Fibroblast of skin of left biceps (primary cell): Measurements from ENCODE around the gene GSTM4.

Experiments
- DNase-seq, 2 experiments: peaks; one replicate each; pipeline ENCODE4 v3.0.0-alpha.2; 2013; ENCODE audit warnings: low read depth in 2 of 2

The GSTM4 gene

GRCh38 chr1:109655615-109656519, at the start of gene GSTM4:
Gene GSTM4 (plus strand): TSS chr1:109656099. CDS start chr1:109656390, 291 bp downstream.
- DNase-seq: no peak

DNA sequence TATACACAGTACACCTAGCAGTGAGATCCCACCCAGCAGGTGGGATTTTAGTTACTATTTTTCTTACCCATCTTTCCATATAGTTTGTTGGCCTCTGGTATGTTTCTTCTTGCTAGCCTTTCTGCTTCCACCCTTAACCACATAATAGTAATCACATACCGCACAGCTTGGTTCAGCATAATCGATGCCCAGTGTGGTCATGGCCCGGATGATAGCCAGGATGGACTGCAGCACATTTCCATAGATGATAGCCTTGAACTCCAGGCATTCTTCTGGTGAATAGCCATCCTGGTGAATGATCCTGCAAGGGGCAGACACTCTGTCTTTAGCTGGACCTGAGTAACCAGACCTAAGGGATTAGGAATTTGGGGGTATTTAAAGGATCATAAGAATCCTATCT, 46.0 kb upstream of the GSTM4 start:
- DNase-seq: no peak

- no peak for DNase-seq
These were observed 45.1 kb upstream of the GSTM4 start for GRCh38 chr1:109610609-109611307.

DNA sequence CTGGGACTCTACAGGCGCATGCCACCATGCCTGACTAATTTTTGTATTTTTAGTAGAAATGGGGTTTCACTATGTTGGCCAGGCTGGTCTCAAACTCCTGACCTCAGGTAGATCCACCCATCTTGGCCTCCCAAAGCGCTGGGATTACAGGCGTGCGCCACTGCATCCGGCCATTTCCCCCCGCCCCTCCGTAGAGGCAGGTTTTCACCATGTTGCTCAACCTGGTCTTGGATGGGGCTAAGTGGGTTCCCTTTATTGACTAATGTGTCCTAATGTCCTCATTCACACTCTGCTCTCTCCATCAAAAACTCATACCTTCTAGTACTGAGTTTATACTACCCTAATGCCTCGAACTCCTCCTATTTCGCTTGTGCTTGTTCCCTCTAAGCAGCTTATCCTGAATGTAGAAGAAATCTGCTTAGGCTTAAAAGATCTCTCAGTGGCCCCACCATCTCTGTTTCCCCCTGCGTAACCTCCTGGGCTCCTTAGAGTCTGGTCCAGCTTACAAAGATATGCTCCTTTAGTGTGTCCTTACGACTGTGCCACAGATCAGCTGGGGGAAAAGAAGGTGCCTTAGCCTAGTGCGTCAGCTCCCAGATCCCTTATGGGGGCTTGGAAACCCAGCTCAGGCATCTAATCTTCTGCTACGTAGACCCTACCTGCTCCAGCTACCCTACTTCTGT, 44.5 kb upstream of the GSTM4 start:
- DNase-seq: no peak

DNA sequence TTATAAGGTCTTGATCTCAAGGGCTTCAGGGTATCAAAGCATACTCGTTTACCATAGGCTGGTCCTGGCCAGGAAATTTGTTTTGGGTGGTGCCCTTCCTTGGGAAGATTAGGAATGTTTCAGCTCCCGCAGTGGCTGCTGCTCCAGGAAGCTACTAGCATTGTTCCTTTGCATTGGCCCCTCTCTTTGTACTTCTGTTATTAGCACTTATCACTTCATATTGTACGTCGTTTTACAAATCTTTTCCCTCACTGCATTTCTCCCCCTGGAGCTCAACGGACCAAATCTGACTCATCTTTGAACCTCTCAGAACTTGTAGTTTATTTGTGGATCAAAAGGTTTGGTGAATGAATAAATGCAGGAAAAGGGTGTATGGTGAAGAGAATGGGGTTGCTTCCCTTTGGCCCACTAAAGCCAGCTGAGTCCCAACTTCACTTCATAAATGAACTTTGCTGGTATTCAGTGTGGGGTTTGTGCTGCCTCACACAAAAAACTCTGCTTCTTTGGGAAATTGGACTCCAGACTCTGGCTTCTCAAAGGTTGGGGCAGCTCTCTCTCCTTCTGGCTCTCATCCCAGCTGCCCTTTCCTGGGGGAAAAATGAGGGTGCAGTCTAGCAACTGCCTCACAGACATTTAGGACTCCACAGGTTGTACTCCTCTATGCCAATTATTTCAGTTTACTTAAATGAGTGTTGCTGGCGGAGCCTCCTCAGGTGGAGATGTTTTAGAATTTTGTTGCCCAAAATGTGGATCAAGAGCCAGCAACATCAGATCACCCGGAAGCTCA, 42.3 kb upstream of the GSTM4 start:
- DNase-seq: no peak

DNA sequence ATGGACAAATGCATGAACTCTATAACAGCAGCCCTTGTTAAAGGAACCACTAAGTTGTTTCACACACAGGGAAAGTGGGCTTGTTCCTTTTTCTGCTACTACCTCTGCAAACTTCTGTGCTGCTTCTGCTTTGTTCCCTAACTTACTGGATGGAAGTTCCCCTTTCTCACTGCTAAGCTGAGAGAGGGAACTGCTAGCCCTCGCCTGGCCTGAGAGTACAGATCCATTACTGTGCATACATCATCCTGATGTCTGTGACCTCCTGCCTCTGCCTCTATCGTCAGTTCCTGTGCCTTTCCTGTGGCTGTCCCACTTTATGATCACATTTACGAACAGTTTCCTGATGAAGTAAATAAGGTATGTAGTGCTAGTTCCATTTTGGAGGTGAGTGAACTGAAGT, 40.0 kb upstream of the GSTM4 start:
- no peak for DNase-seq

- DNase-seq: no peak
These were observed 39.5 kb upstream of the GSTM4 start for GRCh38 chr1:109616391-109616790.

GRCh38 chr1:109617291-109617801, 38.6 kb upstream of the GSTM4 start:
- peak; percentile 66 to 69 for DNase-seq

GRCh38 chr1:109618661-109619575, 37.0 kb upstream of the GSTM4 start:
- DNase-seq: no peak

DNA sequence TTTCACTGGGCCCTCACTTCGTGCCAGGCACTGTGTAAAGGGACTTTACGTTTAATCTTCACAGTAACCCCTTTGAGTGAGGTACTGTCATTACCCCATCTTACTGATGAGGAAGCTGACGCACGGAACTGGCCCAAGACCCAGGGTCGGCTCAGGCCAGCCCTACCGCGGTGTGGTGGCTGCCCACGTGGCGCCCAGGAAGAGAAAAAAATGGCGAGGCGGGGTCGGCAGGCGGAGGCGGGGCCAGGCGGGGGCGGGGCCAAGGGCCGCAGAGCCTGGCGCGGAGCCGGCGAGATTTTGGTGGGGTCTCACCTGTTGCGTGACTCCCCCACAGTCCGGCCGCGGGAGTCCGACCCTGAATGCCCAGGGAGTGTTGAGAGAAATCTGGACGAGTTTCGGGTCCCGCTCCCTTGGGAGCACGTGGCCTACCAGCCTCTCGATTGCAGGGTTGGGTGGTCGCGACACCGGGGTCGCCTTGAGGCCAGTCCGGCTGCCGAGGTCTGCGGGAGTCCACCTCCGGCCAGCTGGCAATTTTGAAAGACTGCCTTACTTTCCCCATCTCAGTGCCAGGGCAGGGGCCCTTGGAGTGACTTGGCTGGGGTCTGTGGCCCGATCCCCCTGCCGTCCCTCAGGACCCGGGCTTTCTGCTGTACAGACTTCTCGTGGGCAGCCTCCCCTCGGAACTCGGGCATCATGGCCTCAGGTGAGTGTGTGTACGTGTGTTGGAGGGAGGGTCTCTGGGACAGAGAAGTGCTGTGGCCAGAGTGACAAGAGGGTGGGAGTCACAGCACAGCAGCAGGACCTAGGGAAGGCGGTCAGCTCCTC, 36.1 kb upstream of the GSTM4 start, which contains the start of the genes AMPD2 and GNAT2:
TSS of gene AMPD2 (plus strand) at position 262 of the 825 bp plus-strand sequence. CDS start 1,339 bp downstream, outside the sequence.
TSS of gene GNAT2 (minus strand) at position 41 of the 825 bp plus-strand sequence. CDS start 6,746 bp downstream, outside the sequence.
- DNase-seq: no peak

DNA sequence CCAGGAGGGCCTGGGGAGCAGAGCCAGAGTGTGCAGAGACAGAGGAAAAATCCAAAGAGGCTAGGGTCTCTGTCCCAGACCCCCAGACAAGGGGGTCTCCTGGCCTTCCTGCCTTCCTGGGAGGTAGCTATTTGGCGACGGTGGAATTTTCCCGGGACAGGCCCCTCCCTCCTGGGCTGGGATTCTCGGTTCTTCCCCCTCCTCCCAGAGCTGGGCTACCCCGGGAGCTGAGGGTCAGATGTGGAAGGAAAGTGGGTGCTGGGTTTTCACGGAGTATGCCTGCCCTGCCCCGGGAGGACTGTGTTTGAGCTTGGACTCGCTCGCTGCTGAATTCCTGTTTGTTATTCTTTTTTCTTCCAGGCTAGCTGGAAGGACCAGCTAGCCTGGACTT, 35.5 kb upstream of the GSTM4 start:
- no peak for DNase-seq

- DNase-seq: peak; percentile 88
These were observed 35.0 kb upstream of the GSTM4 start for GRCh38 chr1:109620841-109621286.

DNA sequence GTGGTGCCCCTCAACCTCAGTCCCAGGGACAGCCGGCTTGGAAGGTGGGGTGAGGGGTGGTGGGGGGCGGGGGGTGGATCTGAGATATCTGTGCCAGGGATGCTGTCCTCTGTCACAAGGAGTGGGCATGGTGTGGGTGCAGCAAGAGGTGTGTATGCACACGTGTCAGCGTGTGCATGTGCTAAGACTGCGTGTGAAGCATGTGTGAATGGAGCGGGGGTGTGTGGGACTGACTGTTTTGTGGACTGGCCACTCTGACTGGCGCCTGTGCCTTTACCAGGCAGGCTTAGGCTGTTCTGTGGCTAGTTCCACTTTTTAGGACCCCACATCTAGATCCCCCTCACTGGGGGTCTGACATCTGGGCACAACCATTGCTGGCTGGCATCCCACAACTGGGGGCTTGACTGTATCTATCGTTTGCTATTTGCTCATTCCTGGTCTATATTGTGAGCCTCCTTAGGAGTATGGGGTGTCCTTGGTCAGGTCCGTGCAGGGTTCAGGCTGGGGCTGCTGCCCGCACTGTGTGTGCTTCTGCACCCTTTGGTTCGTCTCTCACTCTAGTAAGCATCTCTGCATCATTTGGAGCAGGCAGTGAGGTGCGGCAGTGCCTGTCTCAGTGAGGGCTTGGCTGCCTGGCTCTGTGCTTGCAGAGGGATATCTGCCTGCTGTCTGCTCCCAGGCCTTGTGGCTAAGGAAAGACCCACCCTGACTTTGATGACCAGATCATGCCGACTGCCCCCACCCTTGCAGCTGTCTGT, 34.3 kb upstream of the GSTM4 start:
- DNase-seq: no peak

DNA sequence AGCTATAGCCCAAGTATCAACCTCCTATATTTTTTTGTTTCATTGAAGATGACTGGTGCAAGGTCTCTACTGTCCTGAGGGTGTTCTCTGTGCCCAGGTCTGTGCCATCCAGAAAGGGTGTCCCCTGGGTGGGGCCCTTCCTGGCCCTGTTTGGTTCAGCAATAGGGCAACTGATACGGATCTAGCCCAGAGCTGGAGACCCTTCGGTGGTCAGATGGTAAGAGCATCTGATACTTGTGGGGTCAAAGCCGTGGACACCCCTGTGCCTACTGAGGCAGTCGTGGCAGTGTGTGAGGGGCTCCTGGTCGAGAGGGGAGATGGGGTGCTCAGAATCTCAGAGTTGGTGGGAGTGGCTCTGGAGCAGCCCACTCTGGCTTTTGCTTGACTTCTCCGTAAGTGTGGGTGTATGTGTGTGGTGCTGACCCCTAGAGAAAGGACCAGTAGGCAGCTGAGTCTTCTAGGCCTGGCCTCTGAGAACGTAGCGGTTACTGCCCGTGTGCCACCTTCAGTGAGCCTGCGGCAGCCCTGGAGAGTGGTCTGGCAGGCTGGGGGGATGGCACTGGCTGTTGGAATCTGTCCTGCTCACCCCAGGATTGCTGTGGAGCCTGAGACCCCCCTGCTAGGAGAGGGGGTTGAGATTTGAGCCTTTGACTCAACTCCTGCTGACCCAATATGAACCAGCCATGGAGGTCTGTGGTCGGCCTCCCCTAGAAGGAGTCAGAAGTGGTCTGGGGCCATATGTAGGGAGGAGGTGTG, 33.6 kb upstream of the GSTM4 start:
- DNase-seq: no peak

GRCh38 chr1:109622895-109623294, 33.0 kb upstream of the GSTM4 start:
- no peak for DNase-seq

- no peak for DNase-seq
These were observed 32.2 kb upstream of the GSTM4 start for GRCh38 chr1:109623601-109624161.
